ENCODE measurements around the gene ABLIM2. TPM values are rescaled to one million over a fixed set of nuclear protein-coding genes. Genes with fewer than 3 reads are reported as not detected.

Gene ABLIM2
- total RNA-seq, 2 donors from 2014 or later = 2.6 to 7.3 TPM

GRCh38 chr4:8198206-8198905, 39.7 kb upstream of the ABLIM2 start:
- 41% methylated on average over 17 of the region's 17 CpGs for WGBS
- no peaks in the 10 kb centered on the region for H3K36me3 ChIP-seq
- H3K4me3 ChIP-seq = no peak overlapping the region
- H3K9me3 ChIP-seq = no peaks in the 10 kb centered on the region
- H3K4me1 ChIP-seq (replicated peaks) = peaks cover 26% of the 10 kb centered on the region
- H3K27ac ChIP-seq = peak overlapping the region; percentile 77 to 82
- peak; percentile 51 for DNase-seq (ENCODE audit: low spot score)
- intact Hi-C loops (cut with DNase I) = no loop called here
- TF ChIP-seq, protein P1, sequence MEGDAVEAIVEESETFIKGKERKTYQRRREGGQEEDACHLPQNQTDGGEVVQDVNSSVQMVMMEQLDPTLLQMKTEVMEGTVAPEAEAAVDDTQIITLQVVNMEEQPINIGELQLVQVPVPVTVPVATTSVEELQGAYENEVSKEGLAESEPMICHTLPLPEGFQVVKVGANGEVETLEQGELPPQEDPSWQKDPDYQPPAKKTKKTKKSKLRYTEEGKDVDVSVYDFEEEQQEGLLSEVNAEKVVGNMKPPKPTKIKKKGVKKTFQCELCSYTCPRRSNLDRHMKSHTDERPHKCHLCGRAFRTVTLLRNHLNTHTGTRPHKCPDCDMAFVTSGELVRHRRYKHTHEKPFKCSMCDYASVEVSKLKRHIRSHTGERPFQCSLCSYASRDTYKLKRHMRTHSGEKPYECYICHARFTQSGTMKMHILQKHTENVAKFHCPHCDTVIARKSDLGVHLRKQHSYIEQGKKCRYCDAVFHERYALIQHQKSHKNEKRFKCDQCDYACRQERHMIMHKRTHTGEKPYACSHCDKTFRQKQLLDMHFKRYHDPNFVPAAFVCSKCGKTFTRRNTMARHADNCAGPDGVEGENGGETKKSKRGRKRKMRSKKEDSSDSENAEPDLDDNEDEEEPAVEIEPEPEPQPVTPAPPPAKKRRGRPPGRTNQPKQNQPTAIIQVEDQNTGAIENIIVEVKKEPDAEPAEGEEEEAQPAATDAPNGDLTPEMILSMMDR (IDR thresholded peaks at IDR 0.05) = no peak
- peak; percentile 24 for TF ChIP-seq POLR2AphosphoS5 (IDR thresholded peaks at IDR 0.05)
- H3K27me3 ChIP-seq (replicated peaks; ENCODE audit: insufficient read depth) = no peaks in the 10 kb centered on the region

DNA sequence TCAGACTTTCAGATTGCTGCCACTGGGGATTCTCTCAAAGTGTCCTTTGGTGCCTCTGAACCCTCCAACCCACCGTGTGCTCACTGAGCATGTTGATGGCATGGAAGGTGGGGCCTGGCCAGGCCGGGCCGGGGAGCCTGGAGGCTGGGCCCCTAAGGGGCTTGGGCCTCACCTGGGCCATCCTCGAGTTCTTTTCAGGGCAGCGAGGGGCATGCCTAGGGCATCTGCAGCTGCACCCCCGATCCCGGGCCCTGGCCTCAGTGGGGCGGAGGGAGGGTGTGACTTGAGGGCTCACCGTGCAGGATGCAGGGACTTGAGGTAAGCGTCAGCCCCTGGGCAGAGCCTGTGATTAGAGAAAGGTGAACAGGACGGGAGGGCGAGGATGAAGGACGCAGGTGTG, 38.9 kb upstream of the ABLIM2 start:
- peak overlapping the region in 1 of 2 donors; percentile 82 for H3K27ac ChIP-seq
- no peak for DNase-seq (ENCODE audit: low spot score)
- intact Hi-C loops (cut with DNase I) = no loop called here
- no peaks in the 10 kb centered on the region for H3K27me3 ChIP-seq (replicated peaks; ENCODE audit: insufficient read depth)
- TF ChIP-seq, protein P1 (IDR thresholded peaks at IDR 0.05) = no peak
- TF ChIP-seq POLR2A (IDR thresholded peaks at IDR 0.05) = no peak
- no peak for TF ChIP-seq POLR2AphosphoS5 (IDR thresholded peaks at IDR 0.05)
- 91% methylated on average over 12 of the region's 13 CpGs for WGBS
- H3K36me3 ChIP-seq = no peaks in the 10 kb centered on the region
- no peaks in the 10 kb centered on the region for H3K9me3 ChIP-seq
- no peak overlapping the region for H3K4me3 ChIP-seq
- H3K4me1 ChIP-seq (replicated peaks) = peaks cover 26% of the 10 kb centered on the region

GRCh38 chr4:8195841-8196458, 37.3 kb upstream of the ABLIM2 start:
- no peak for DNase-seq (ENCODE audit: low spot score)
- Histone ChIP-seq H3K36me3 (no peaks in the 10 kb centered on the region), H3K4me3 (no peak overlapping the region), H3K9me3 (no peaks in the 10 kb centered on the region), H3K27ac (no peak overlapping the region), H3K27me3 (replicated peaks; ENCODE audit: insufficient read depth) (no peaks in the 10 kb centered on the region), H3K4me1 (replicated peaks) (peaks cover 20% of the 10 kb centered on the region)
- TF ChIP-seq POLR2A (IDR thresholded peaks at IDR 0.05) = no peak
- TF ChIP-seq POLR2AphosphoS5 (IDR thresholded peaks at IDR 0.05) = no peak
- TF ChIP-seq, protein P1 (IDR thresholded peaks at IDR 0.05) = no peak
- WGBS = 87% methylated on average over 20 of the region's 20 CpGs
- intact Hi-C loops (cut with DNase I) = no loop called here

DNA sequence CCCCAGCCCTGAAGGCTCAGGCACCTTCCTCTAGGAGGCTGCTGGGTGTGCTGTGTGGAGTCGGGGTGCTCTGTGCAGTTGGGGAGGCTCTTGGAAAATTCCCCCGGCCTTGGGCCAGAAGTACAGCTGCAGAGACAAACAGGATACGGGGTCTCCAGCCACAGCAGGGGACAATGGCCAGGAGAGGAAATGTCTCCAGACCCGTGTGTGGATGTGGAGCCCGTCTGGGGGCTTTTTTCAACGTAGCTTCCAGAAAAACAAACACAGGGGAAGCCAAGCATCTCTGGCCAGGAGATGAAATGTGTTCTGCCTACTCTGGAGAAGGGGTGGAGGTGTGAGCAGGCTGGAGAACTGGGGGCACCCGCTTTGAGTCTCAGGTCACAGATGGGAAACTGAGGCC, 36.8 kb upstream of the ABLIM2 start:
- 74% methylated on average over 7 of the region's 7 CpGs for WGBS
- no peak overlapping the region for H3K4me3 ChIP-seq
- no peaks in the 10 kb centered on the region for H3K9me3 ChIP-seq
- H3K4me1 ChIP-seq (replicated peaks) = peaks cover 20% of the 10 kb centered on the region
- intact Hi-C loops (cut with DNase I) = no loop called here
- H3K27me3 ChIP-seq (replicated peaks; ENCODE audit: insufficient read depth) = no peaks in the 10 kb centered on the region
- no peak overlapping the region for H3K27ac ChIP-seq
- TF ChIP-seq, protein P1 (IDR thresholded peaks at IDR 0.05) = no peak
- TF ChIP-seq POLR2AphosphoS5 (IDR thresholded peaks at IDR 0.05) (no peak), POLR2A (IDR thresholded peaks at IDR 0.05) (no peak)
- DNase-seq (ENCODE audit: low spot score) = no peak
- no peaks in the 10 kb centered on the region for H3K36me3 ChIP-seq
